NCI-H2196 (cell line): ENCODE results near the gene CLK1.
"Not testable (repeated sequence)": the region's sequence is repeated elsewhere in the genome, so short reads cannot be mapped to it uniquely, and the experiment has no call there.

ENCODE experiments used
- DNase-seq: peaks from one replicate; lab custom pipeline; 2025; ENCODE audit not compliant: unreplicated experiment; lab: John Stamatoyannopoulos, UW

The CLK1 gene

GRCh38 chr2:200851398-200852248, 12.8 kb downstream of the CLK1 start:
- DNase-seq = no peak

GRCh38 chr2:200850512-200851256, 13.8 kb downstream of the CLK1 start:
- no peak for DNase-seq

GRCh38 chr2:200847939-200848338, 16.5 kb downstream of the CLK1 start:
- DNase-seq = no peak

GRCh38 chr2:200847269-200847668, 17.2 kb downstream of the CLK1 start:
- no peak for DNase-seq

- DNase-seq = no peak
These were observed 18.7 kb downstream of the CLK1 start for GRCh38 chr2:200845669-200846325.

GRCh38 chr2:200845194-200845593, 19.3 kb downstream of the CLK1 start:
- no peak for DNase-seq

- DNase-seq = no peak
These were observed 20.2 kb downstream of the CLK1 start for GRCh38 chr2:200843993-200844948.

GRCh38 chr2:200839513-200839912, 24.9 kb downstream of the CLK1 start:
- DNase-seq = no peak

- DNase-seq = no peak
These were observed 29.8 kb downstream of the CLK1 start for GRCh38 chr2:200834701-200835100.

- DNase-seq = no peak
These were observed 35.2 kb downstream of the CLK1 start for GRCh38 chr2:200829258-200829655.

- no peak for DNase-seq
These were observed 35.7 kb downstream of the CLK1 start for GRCh38 chr2:200828572-200829257.

- DNase-seq = no peak
These were observed 36.4 kb downstream of the CLK1 start for GRCh38 chr2:200828104-200828503.

GRCh38 chr2:200821686-200822245, 42.7 kb downstream of the CLK1 start:
- no peak for DNase-seq

- no peak for DNase-seq
These were observed 43.8 kb downstream of the CLK1 start for GRCh38 chr2:200820573-200821234.

GRCh38 chr2:200818732-200819131, 45.7 kb downstream of the CLK1 start:
- DNase-seq = not testable (repeated sequence)

GRCh38 chr2:200814917-200815316, 49.5 kb downstream of the CLK1 start:
- no peak for DNase-seq

- DNase-seq = no peak
These were observed 50.1 kb downstream of the CLK1 start for GRCh38 chr2:200814276-200814815.

- peak; percentile 37 for DNase-seq
These were observed 52.1 kb downstream of the CLK1 start for GRCh38 chr2:200812122-200813022.
